Prostate gland (tissue), 2 donors: ENCODE data around the gene RNF7. TPM values are rescaled to one million over a fixed set of nuclear protein-coding genes. Genes with fewer than 3 reads are reported as not detected.

Experiments used
- DNase-seq: peaks from one replicate; pipeline ENCODE4 v3.0.0-alpha.2; 2019; ENCODE audit warnings: low spot score
- H3K27ac ChIP-seq, 2 donors: fragments of 200-600 bp; sonication (generic); 2 replicates each; pipeline ENCODE4 v1.5.1; 2017 to 2019
- H3K27me3 ChIP-seq: fragments of 200-600 bp; sonication (generic); replicated peaks from 2 replicates; pipeline ENCODE4 v1.5.1; 2019; ENCODE audit not compliant: insufficient read depth
- H3K36me3 ChIP-seq, 2 donors: fragments of 200-600 bp; sonication (generic); 1 replicate in 1 of 2; 2 replicates in 1 of 2; pipeline versions ENCODE4 v1.5.1 to v1.8.1; 2017 to 2019
- H3K4me1 ChIP-seq: fragments of 200-600 bp; sonication (generic); replicated peaks from 2 replicates; pipeline ENCODE4 v1.5.1; 2019
- H3K4me3 ChIP-seq, 2 donors: fragments of 200-600 bp; sonication (generic); 2 replicates each; pipeline ENCODE4 v1.5.1; 2017 to 2019
- H3K9me3 ChIP-seq: fragments of 200-600 bp; sonication (generic); 2 replicates; pipeline ENCODE4 v1.5.1; 2017
- POLR2A ChIP-seq: fragments of 450-650 bp; IDR thresholded peaks from one replicate; pipeline ENCODE4 v1.6.1; 2016; ENCODE audit warnings: antibody characterized with exemption, mild to moderate bottlenecking
- POLR2AphosphoS5 ChIP-seq: sonication (generic); formaldehyde crosslinking; IDR thresholded peaks from one replicate; pipeline ENCODE4 v1.6.1; 2017; ENCODE audit warnings: antibody characterized with exemption
- WGBS: methylation state at CpG from one replicate; pipeline ENCODE4 v1.1.5; 2018; 5-methylcytosine and 5-hydroxymethylcytosine counted together
- intact Hi-C: fragments of 100-400 bp; cut with DNase I; formaldehyde crosslinking; loops from one replicate; pipeline ENCODE4 v1.14.2; 2022
- total RNA-seq, 2 donors: library from RNA; depleted of rRNA; stranded (reverse); fragments of >200 nt; gene quantifications; one replicate each; pipeline ENCODE4 v1.1.0, GENCODE V29; 2016
- TF ChIP-seq, protein P1 (sequence below), 4 experiments: fragments of 200-600 bp in 2 of 4; fragments of 450-650 bp in 2 of 4; sonication (generic) in 2 of 4; IDR thresholded peaks; 1 replicate in 3 of 4; 2 replicates in 1 of 4; pipeline ENCODE4 v1.5.1; 2016 to 2019; ENCODE audit warnings: antibody characterized with exemption in 4 of 4, mild to moderate bottlenecking in 2 of 4, moderate library complexity in 2 of 4

Gene RNF7
- total RNA-seq, 2 donors from 2014 or later: 68.5 to 92.4 TPM

- TF ChIP-seq POLR2AphosphoS5: no peak
- TF ChIP-seq, protein P1, sequence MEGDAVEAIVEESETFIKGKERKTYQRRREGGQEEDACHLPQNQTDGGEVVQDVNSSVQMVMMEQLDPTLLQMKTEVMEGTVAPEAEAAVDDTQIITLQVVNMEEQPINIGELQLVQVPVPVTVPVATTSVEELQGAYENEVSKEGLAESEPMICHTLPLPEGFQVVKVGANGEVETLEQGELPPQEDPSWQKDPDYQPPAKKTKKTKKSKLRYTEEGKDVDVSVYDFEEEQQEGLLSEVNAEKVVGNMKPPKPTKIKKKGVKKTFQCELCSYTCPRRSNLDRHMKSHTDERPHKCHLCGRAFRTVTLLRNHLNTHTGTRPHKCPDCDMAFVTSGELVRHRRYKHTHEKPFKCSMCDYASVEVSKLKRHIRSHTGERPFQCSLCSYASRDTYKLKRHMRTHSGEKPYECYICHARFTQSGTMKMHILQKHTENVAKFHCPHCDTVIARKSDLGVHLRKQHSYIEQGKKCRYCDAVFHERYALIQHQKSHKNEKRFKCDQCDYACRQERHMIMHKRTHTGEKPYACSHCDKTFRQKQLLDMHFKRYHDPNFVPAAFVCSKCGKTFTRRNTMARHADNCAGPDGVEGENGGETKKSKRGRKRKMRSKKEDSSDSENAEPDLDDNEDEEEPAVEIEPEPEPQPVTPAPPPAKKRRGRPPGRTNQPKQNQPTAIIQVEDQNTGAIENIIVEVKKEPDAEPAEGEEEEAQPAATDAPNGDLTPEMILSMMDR (IDR thresholded peaks at IDR 0.05): no peak
- no peak for TF ChIP-seq POLR2A
- H3K4me1 ChIP-seq: no peaks in the 10 kb centered on the region
- H3K4me3 ChIP-seq: peak overlapping the region; percentile 69 to 75
- peak overlapping the region; percentile 91 to 96 for H3K27ac ChIP-seq
- H3K9me3 ChIP-seq: no peaks in the 10 kb centered on the region
- 0% methylated on average over 3 of the region's 3 CpGs for WGBS
- intact Hi-C loops: loop anchor here (1.0 to 5.0 kb wide), 4 partner anchors 80 to 251 kb away; partner anchors contain the start of genes ATP1B3 and RASA2
- DNase-seq: no peak
- H3K27me3 ChIP-seq: no peaks in the 10 kb centered on the region
- no peaks in the 10 kb centered on the region for H3K36me3 ChIP-seq
Measured at GRCh38 chr3:141737678-141738021, 448 bp upstream of the RNF7 start.

DNA sequence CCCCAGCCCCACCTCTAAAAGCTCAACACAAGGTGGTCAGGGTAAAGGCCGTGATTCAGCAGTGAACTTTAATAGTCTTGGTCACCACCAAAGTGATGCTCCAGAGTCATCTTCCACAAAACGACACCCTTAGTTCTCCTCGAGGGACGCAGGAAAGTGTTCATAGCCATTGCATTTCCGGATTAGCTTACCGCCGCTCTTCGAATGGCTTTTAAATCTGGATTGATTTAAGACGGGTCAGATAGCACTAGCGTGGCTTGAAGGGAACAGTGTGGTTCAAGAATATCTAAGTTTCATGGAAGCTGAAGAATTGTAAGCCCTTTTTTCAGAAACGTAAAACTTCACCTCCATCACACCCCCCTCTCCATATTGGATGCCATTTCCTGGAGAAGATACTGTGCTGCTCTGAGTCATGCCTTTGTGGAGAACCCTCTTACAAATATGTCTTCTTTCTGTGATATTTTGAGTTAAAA, 829 bp downstream of the RNF7 start:
- TF ChIP-seq POLR2A (no peak), POLR2AphosphoS5 (peak; percentile 27)
- H3K4me3 ChIP-seq: peak overlapping the region; percentile 69 to 75
- H3K4me1 ChIP-seq: no peaks in the 10 kb centered on the region
- peak; percentile 16 for DNase-seq
- WGBS: 0% methylated on average over 11 of the region's 11 CpGs
- no peaks in the 10 kb centered on the region for H3K9me3 ChIP-seq
- H3K36me3 ChIP-seq: no peaks in the 10 kb centered on the region
- no peaks in the 10 kb centered on the region for H3K27me3 ChIP-seq
- intact Hi-C loops: loop anchor here (1.0 to 5.0 kb wide), 4 partner anchors 82 to 252 kb away; partner anchors contain the start of genes ATP1B3 and RASA2
- H3K27ac ChIP-seq: peak overlapping the region; percentile 91 to 96

GRCh38 chr3:141739731-141740130, 1.6 kb downstream of the RNF7 start:
- intact Hi-C loops: loop anchor here (2.0 to 5.0 kb wide), 3 partner anchors 82 to 253 kb away; partner anchors contain the start of gene RASA2
- no peaks in the 10 kb centered on the region for H3K36me3 ChIP-seq
- DNase-seq: no peak
- H3K27ac ChIP-seq: peak overlapping the region; percentile 91 to 96
- H3K4me3 ChIP-seq: peak overlapping the region in 1 of 2 donors; percentile 69
- TF ChIP-seq POLR2AphosphoS5 (no peak), POLR2A (no peak)
- TF ChIP-seq, protein P1 (IDR thresholded peaks at IDR 0.05): no peak
- 61% methylated on average over 2 of the region's 2 CpGs for WGBS
- H3K4me1 ChIP-seq: no peaks in the 10 kb centered on the region
- no peaks in the 10 kb centered on the region for H3K27me3 ChIP-seq
- no peaks in the 10 kb centered on the region for H3K9me3 ChIP-seq

DNA sequence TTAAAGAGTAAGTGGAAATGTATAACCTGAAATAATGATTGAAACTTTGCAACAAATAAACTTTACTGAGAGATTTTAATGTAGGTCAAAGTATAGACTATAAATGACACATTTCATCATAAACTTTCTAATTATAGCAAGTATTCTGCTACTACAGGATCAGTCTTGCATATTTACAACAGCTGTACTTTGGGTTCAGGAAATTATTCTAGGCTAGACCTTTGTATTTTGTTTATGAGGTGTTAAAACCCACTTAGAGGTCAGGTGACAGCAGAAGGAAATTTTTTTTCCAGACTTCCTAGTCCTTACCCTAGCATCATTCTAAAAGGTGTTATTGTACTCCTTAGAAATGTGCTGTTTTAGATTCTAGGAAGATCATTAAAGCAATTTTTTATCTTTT, 2.3 kb downstream of the RNF7 start:
- DNase-seq: no peak
- Histone ChIP-seq H3K4me1 (no peaks in the 10 kb centered on the region), H3K9me3 (no peaks in the 10 kb centered on the region), H3K27me3 (no peaks in the 10 kb centered on the region), H3K4me3 (no peak overlapping the region), H3K27ac (peak overlapping the region; percentile 6 to 91), H3K36me3 (no peaks in the 10 kb centered on the region)
- TF ChIP-seq POLR2A (no peak), POLR2AphosphoS5 (no peak)
- TF ChIP-seq, protein P1 (IDR thresholded peaks at IDR 0.05): no peak
- intact Hi-C loops: no loop called here

- no peaks in the 10 kb centered on the region for H3K27me3 ChIP-seq
- intact Hi-C loops: no loop called here
- no peak overlapping the region for H3K27ac ChIP-seq
- H3K4me1 ChIP-seq: no peaks in the 10 kb centered on the region
- H3K9me3 ChIP-seq: no peaks in the 10 kb centered on the region
- TF ChIP-seq POLR2AphosphoS5: no peak
- TF ChIP-seq, protein P1 (IDR thresholded peaks at IDR 0.05): no peak
- no peak for TF ChIP-seq POLR2A
- H3K4me3 ChIP-seq: no peak overlapping the region
- no peaks in the 10 kb centered on the region for H3K36me3 ChIP-seq
- 23% methylated on average over 1 of the region's 1 CpG for WGBS
- no peak for DNase-seq
Measured at GRCh38 chr3:141743305-141743704, 5.2 kb downstream of the RNF7 start.
